ENCODE data around the gene RECQL5. TPM values are rescaled to one million over a fixed set of nuclear protein-coding genes. Genes with fewer than 3 reads are reported as not detected.

RECQL5 gene
- total RNA-seq, 3 donors from 2014 or later (not counting 1 experiment from before 2014, with no cell fraction given): 33.4 to 39.1 (median 34.3) TPM

DNA sequence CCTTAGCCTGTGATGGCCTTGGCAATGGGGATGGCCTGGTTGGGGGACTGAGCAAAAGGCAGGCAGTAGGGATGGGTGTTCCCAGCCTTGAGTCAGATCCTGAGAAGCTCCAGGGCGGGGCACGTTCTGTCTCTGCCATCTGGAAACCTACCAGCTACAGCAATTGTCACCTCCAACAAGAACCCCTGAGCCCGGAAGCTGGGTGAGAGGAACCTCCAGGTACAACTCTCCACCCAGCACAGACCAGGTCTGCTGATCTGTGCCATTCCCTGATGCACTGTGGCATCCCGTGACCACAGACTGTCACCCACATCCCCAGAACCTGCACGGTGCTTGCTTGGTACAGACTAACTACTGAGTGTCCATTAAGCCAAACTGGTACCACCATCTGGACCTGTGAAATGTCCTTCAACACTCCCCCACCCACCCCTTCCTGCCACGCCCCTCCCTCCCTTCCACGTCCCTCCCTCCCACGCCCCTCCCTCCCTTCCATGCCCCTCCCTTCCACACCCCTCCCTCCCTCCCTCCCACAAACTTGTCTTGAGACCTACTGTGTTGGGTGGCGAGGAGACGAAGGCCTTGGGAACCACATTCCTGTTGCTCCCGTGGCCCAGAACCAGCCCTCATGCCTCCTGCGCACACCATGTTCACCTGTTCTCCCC, 62.8 kb downstream of the RECQL5 start:
- H3K36me3 Mint-ChIP-seq: no peaks in the 10 kb centered on the region
- DNase-seq (no peak), ATAC-seq (no peak)
- H3K27me3 Mint-ChIP-seq (ENCODE audit: low read depth in 2 of 2): no peaks in the 10 kb centered on the region
- Histone ChIP-seq H3K4me3 (ENCODE audit: low read length) (no peak overlapping the region), H3K4me1 (ENCODE audit: control insufficient read depth, insufficient read depth, low read length) (no peaks in the 10 kb centered on the region), H3K9me3 (ENCODE audit: control insufficient read depth, insufficient read depth, low read length) (no peaks in the 10 kb centered on the region), H3K27ac (ENCODE audit: low read length) (no peak overlapping the region), H3K36me3 (ENCODE audit: control insufficient read depth, insufficient read depth, low read length) (no peaks in the 10 kb centered on the region), H3K27me3 (ENCODE audit: control insufficient read depth, insufficient read depth, low read length) (no peaks in the 10 kb centered on the region)
- no peak overlapping the region for H3K4me3 Mint-ChIP-seq
- WGBS (ENCODE audit: insufficient coverage): 82% methylated on average over 10 of the region's 12 CpGs
- intact Hi-C loops (cut with micrococcal nuclease): no loop called here
- TF ChIP-seq, protein P1, sequence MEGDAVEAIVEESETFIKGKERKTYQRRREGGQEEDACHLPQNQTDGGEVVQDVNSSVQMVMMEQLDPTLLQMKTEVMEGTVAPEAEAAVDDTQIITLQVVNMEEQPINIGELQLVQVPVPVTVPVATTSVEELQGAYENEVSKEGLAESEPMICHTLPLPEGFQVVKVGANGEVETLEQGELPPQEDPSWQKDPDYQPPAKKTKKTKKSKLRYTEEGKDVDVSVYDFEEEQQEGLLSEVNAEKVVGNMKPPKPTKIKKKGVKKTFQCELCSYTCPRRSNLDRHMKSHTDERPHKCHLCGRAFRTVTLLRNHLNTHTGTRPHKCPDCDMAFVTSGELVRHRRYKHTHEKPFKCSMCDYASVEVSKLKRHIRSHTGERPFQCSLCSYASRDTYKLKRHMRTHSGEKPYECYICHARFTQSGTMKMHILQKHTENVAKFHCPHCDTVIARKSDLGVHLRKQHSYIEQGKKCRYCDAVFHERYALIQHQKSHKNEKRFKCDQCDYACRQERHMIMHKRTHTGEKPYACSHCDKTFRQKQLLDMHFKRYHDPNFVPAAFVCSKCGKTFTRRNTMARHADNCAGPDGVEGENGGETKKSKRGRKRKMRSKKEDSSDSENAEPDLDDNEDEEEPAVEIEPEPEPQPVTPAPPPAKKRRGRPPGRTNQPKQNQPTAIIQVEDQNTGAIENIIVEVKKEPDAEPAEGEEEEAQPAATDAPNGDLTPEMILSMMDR (IDR thresholded peaks at IDR 0.05): no peak
- H3K9me3 Mint-ChIP-seq: no peaks in the 10 kb centered on the region
- H3K4me1 Mint-ChIP-seq: peaks cover 0 to 5% of the 10 kb centered on the region in 2 donors
- H3K27ac Mint-ChIP-seq: no peak overlapping the region

DNA sequence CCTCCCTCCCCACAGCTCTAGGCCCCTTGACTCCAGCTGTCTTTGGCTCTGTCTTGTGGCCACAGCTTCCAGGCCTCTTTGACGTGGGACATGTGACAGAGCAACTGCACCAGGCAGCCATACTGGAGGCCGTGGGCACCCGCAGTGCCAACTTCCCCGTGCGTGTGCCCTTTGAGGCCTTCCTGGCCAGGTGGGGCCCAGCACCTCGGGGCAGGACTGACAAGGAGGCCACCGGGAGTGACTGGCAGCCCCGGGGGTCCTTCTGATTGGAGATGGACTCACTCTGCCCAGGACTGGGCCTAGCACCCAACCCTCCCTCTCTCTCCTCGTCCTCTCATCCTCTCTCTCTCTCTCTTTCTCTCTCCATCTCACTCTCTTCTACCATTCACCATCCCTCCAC, 63.8 kb downstream of the RECQL5 start:
- H3K4me3 ChIP-seq (ENCODE audit: low read length): no peak overlapping the region

DNA sequence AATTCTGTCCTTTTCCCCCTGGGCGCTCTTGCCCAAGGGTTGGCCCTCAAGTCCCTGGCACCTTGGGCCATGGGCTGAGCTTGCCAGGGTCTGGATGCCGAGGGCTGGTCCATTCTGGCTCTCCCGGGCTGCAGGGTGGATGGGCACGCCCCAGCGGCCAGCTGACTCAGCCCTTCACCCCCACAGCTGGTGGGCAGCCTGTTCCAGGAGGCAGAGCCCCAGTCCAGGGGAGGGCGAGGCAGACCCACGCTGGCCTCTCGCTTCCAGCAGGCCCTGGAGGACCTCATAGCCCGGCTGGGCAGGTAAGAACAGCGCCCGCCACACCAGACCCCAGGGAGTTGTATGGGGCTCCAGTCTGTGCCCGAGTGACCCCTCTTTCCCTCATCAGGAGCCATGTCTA, 64.3 kb downstream of the RECQL5 start:
- TF ChIP-seq, protein P1 (IDR thresholded peaks at IDR 0.05): no peak
- no peak overlapping the region for H3K4me3 Mint-ChIP-seq
- no peaks in the 10 kb centered on the region for H3K27me3 Mint-ChIP-seq (ENCODE audit: low read depth in 2 of 2)
- no peaks in the 10 kb centered on the region for H3K9me3 Mint-ChIP-seq
- 94% methylated on average over 12 of the region's 12 CpGs for WGBS (ENCODE audit: insufficient coverage)
- H3K4me1 Mint-ChIP-seq: peaks cover 0 to 5% of the 10 kb centered on the region in 2 donors
- Histone ChIP-seq H3K27ac (ENCODE audit: low read length) (no peak overlapping the region), H3K4me3 (ENCODE audit: low read length) (no peak overlapping the region), H3K9me3 (ENCODE audit: control insufficient read depth, insufficient read depth, low read length) (no peaks in the 10 kb centered on the region), H3K27me3 (ENCODE audit: control insufficient read depth, insufficient read depth, low read length) (no peaks in the 10 kb centered on the region), H3K36me3 (ENCODE audit: control insufficient read depth, insufficient read depth, low read length) (no peaks in the 10 kb centered on the region), H3K4me1 (ENCODE audit: control insufficient read depth, insufficient read depth, low read length) (no peaks in the 10 kb centered on the region)
- DNase-seq (no peak), ATAC-seq (no peak)
- no peak overlapping the region for H3K27ac Mint-ChIP-seq
- H3K36me3 Mint-ChIP-seq: no peaks in the 10 kb centered on the region
- intact Hi-C loops (cut with micrococcal nuclease): no loop called here

More for the DNA sequence above, 63.8 kb downstream of the RECQL5 start:
- H3K9me3 Mint-ChIP-seq: no peaks in the 10 kb centered on the region
- H3K4me1 Mint-ChIP-seq: peaks cover 0 to 5% of the 10 kb centered on the region in 2 donors
- Histone ChIP-seq H3K36me3 (ENCODE audit: control insufficient read depth, insufficient read depth, low read length) (no peaks in the 10 kb centered on the region), H3K27ac (ENCODE audit: low read length) (no peak overlapping the region), H3K9me3 (ENCODE audit: control insufficient read depth, insufficient read depth, low read length) (no peaks in the 10 kb centered on the region), H3K27me3 (ENCODE audit: control insufficient read depth, insufficient read depth, low read length) (no peaks in the 10 kb centered on the region), H3K4me1 (ENCODE audit: control insufficient read depth, insufficient read depth, low read length) (no peaks in the 10 kb centered on the region)
- no peak overlapping the region for H3K4me3 Mint-ChIP-seq
- no peak for ATAC-seq
- no peaks in the 10 kb centered on the region for H3K27me3 Mint-ChIP-seq (ENCODE audit: low read depth in 2 of 2)
- no peak overlapping the region for H3K27ac Mint-ChIP-seq
- 80% methylated on average over 9 of the region's 9 CpGs for WGBS (ENCODE audit: insufficient coverage)
- DNase-seq: no peak
- TF ChIP-seq, protein P1 (IDR thresholded peaks at IDR 0.05): no peak
- intact Hi-C loops (cut with micrococcal nuclease): no loop called here
- no peaks in the 10 kb centered on the region for H3K36me3 Mint-ChIP-seq
